ENCODE results near the gene MRPL46. TPM values are rescaled to one million over a fixed set of nuclear protein-coding genes. Genes with fewer than 3 reads are reported as not detected.

MRPL46 gene
- total and polyA plus RNA-seq, 2 of the 4 experiments (the other 2 are of a cell fraction): 14.2 to 24.2 TPM

DNA sequence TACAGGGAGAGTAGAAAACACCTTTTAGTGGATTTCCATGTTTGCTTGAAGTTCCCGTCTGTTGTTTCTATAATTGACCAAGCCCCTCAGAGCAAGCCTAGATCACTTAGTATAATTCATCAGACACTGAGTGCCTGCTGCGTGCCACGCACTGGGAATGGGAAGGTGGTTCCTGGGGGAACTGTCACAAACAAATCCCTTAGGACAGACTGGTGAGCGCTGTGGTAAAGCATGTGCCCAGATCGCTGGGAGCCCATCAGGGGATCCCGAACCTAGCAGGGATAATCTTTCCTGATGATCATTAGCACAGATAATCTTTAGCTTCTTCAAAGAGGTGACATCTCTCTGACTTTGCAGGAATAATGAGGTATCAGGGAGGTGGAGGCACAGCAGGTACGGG is 9.9 kb upstream of the MRPL46 start:
- Histone ChIP-seq H4K8ac (ENCODE audit: low read depth in 2 of 2, low read length in 2 of 2) (no peak overlapping the region), H2BK15ac (ENCODE audit: low read depth, low read length) (no peak overlapping the region), H3K4me3 (ENCODE audit: insufficient read depth, low read depth, low read length) (no peak overlapping the region), H4K5ac (ENCODE audit: low read depth, low read length) (no peak overlapping the region), H3K4ac (ENCODE audit: low read depth, low read length) (no peak overlapping the region), H3K23ac (ENCODE audit: low read depth, low read length) (no peak overlapping the region), H3K9ac (ENCODE audit: low read depth, low read length) (no peak overlapping the region), H3K36me3 (ENCODE audit: control insufficient read depth, insufficient read depth, low read length) (peaks cover 27% of the 10 kb centered on the region), H3K4me1 (ENCODE audit: control insufficient read depth, insufficient read depth, low read length) (peaks cover 2% of the 10 kb centered on the region; the same call in 1 of the 2 replicates), H3K79me1 (ENCODE audit: low read depth in 1 of 2, low read length in 2 of 2) (0 out of 4 replicates have a peak, but pooled peaks cover 2% of the 10 kb centered on the region in 2 experiments), H3K9me3 (ENCODE audit: control insufficient read depth, insufficient read depth, low read length) (no peaks in the 10 kb centered on the region), H3K14ac (replicated peaks; ENCODE audit: low read depth, low read length) (no peak overlapping the region), H3K4me2 (ENCODE audit: low read depth, low read length) (no peak overlapping the region), H3K56ac (ENCODE audit: extremely low read depth, insufficient read depth, low read length) (no peak overlapping the region), H2BK120ac (ENCODE audit: low read depth, low read length) (no peak overlapping the region), H2BK20ac (ENCODE audit: low read depth, low read length) (no peak overlapping the region), H3K27ac (ENCODE audit: insufficient read depth, low read length) (no peak overlapping the region), H2BK5ac (ENCODE audit: low read depth, low read length, poor library complexity, severe bottlenecking) (no peak overlapping the region), H4K20me1 (ENCODE audit: insufficient read depth, low read length) (no peaks in the 10 kb centered on the region), H3K18ac (ENCODE audit: low read depth, low read length) (no peak overlapping the region), H4K91ac (ENCODE audit: insufficient read depth, low read depth, low read length) (no peak overlapping the region), H3K9me1 (ENCODE audit: insufficient read depth, low read length) (no peaks in the 10 kb centered on the region; the same call in 1 of the 2 replicates), H2AK9ac (replicated peaks; ENCODE audit: low read depth, low read length, poor library complexity) (no peak overlapping the region), H3K27me3 (ENCODE audit: control insufficient read depth, insufficient read depth, low read length) (no peaks in the 10 kb centered on the region), H2AFZ (replicated peaks; ENCODE audit: low read length, poor library complexity) (no peak overlapping the region), H2AK5ac (ENCODE audit: low read depth, low read length) (no peak overlapping the region)
- intact Hi-C loops (cut with micrococcal nuclease) (loop anchor here (2.0 kb wide), 2 partner anchors 70 to 358 kb away; partner anchors contain the start of gene DET1), dilution Hi-C loops (cut with HindIII; ENCODE audit: low sequenced_read_pairs, unreplicated experiment) (no loop called here), in situ Hi-C loops (cut with MboI; ENCODE audit: low sequenced_read_pairs) (loop anchor here (25.0 kb wide), 2 partner anchors 360 to 535 kb away; no protein-coding TSS in a partner anchor)
- TF ChIP-seq RAD21 (IDR thresholded peaks at IDR 0.05; ENCODE audit: low read length) (no peak), MXI1 (IDR thresholded peaks at IDR 0.05; ENCODE audit: borderline replicate concordance, low read depth, low read length) (no peak), MAZ (IDR thresholded peaks at IDR 0.05; ENCODE audit: borderline replicate concordance, low read depth, low read length) (no peak), BHLHE40 (IDR thresholded peaks at IDR 0.05; ENCODE audit: low read depth, low read length) (no peak), RCOR1 (IDR thresholded peaks at IDR 0.05; ENCODE audit: insufficient replicate concordance, low read length) (no peak)
- BruUV-seq (replicated peaks): no TSS peak
- ChIA-PET POLR2A (ENCODE audit: unreplicated experiment) (no interaction called here), CTCF (interaction anchor here (0.8 to 1.2 kb wide), 2 partner anchors 10 to 142 kb away, joined by 3 read pairs; partner anchors contain the start of genes MRPL46 and MRPS11)
- ATAC-seq (ENCODE audit: low read depth): no peak
- no peak for DNase-seq
- 100% methylated on average over 4 of the region's 7 CpGs; no CpG with 5 or more reads in 1 of the 2 experiments for WGBS, 2 experiments (ENCODE audit: extremely low coverage in 2 of 2, insufficient read length in 1 of 2)
